K562 (cell line): ENCODE data around the gene HSDL1. TPM values are rescaled to one million over a fixed set of nuclear protein-coding genes. Genes with fewer than 3 reads are reported as not detected.

Experiments
- ATAC-seq: fragments of 200-7000 bp; cut with Tn5 transposase; 3 replicates; pipeline ENCODE4 v1.9.1; 2020; ENCODE audit warnings: moderate library complexity
- BruUV-seq: library from RNA; stranded (reverse); fragments of 400-500 nt; replicated peaks from 2 replicates; lab custom pipeline; 2021; lab: Mats Ljungman, UMichigan
- CTCF ChIA-PET: fragments of 300-600 bp; formaldehyde crosslinking; extraction: SDS; loops from one replicate; lab custom pipeline; 2021; ENCODE audit warnings: low intra/inter-chr PET ratio; lab: Yijun Ruan, JAX
- POLR2A ChIA-PET: fragments of 300-600, 350-650 bp; sonication (Branson Sonifier 250); formaldehyde crosslinking; extraction: SDS; loops from one replicate; lab custom pipeline; 2021; ENCODE audit warnings: antibody characterized with exemption, inconsistent platforms; lab: Yijun Ruan, JAX
- DNase-seq, 4 experiments: peaks; one replicate each; pipeline versions ENCODE4 v3.0.0 to v3.0.0-alpha.2; 2011 to 2018; ENCODE audit warnings: low spot score in 3 of 4, mixed read lengths in 3 of 4; ENCODE audit errors: extremely low read depth in 1 of 4
- FAIRE-seq: peaks from 2 replicates; lab custom pipeline; 2011; peaks lifted over from hg19 to GRCh38; lab: Jason Lieb, UNC
- H2AFZ ChIP-seq: 2 replicates; pipeline ENCODE4 v1.6.0; 2011; ENCODE audit warnings: low read depth, low read length, control low read depth, inconsistent platforms
- H3K27ac ChIP-seq: fragments of 200-600 bp; 3 replicates; pipeline ENCODE4 v1.8.0; 2011; ENCODE audit warnings: low read depth, mild to moderate bottlenecking, control low read depth, inconsistent platforms, low read length, moderate library complexity, mixed read lengths; ENCODE audit errors: extremely low read depth
- H3K27me3 ChIP-seq, 2 experiments: fragments of 300-600 bp in 1 of 2; 2 replicates in 1 of 2; 3 replicates in 1 of 2; pipeline versions ENCODE4 v1.6.0 to v1.8.0; 2011; ENCODE audit warnings: inconsistent platforms in 2 of 2, low read length in 2 of 2, mild to moderate bottlenecking in 1 of 2, mixed read lengths in 1 of 2, moderate library complexity in 1 of 2; ENCODE audit not compliant: control insufficient read depth in 2 of 2, insufficient read depth in 2 of 2
- H3K36me3 ChIP-seq: fragments of 300-600 bp; 3 replicates; pipeline ENCODE4 v1.8.0; 2011; ENCODE audit warnings: mild to moderate bottlenecking, low read length, inconsistent platforms; ENCODE audit not compliant: control insufficient read depth, insufficient read depth
- H3K4me1 ChIP-seq, 2 experiments: fragments of 200-600 bp in 1 of 2; replicated peaks in 1 of 2; 2 replicates in 1 of 2; 3 replicates in 1 of 2; pipeline versions ENCODE4 v1.5.1 to v1.8.0; 2011; ENCODE audit warnings: inconsistent platforms in 2 of 2, low read length in 2 of 2, mild to moderate bottlenecking in 1 of 2, mixed read lengths in 1 of 2, moderate library complexity in 1 of 2; ENCODE audit not compliant: control insufficient read depth in 2 of 2, insufficient read depth in 2 of 2
- H3K4me2 ChIP-seq: 2 replicates; pipeline ENCODE4 v1.6.1; 2011; ENCODE audit warnings: low read length, control low read depth, inconsistent platforms, mixed read lengths; ENCODE audit not compliant: insufficient read depth
- H3K4me3 ChIP-seq: fragments of 200-600 bp; sonication (generic), shearing (Covaris generic); 2 replicates; pipeline ENCODE4 v1.5.1; 2016; ENCODE audit warnings: control low read depth, inconsistent platforms
- H3K79me2 ChIP-seq: fragments of 200-600 bp; 3 replicates; pipeline ENCODE4 v1.8.0; 2011; ENCODE audit warnings: low read length, inconsistent platforms; ENCODE audit not compliant: control insufficient read depth, insufficient read depth
- H3K9ac ChIP-seq, 2 experiments: 2 replicates each; pipeline versions ENCODE4 v1.6.0 to v1.6.1; 2011; ENCODE audit warnings: low read depth in 2 of 2, low read length in 2 of 2, control low read depth in 1 of 2, inconsistent platforms in 1 of 2, mild to moderate bottlenecking in 1 of 2, mixed read lengths in 1 of 2; ENCODE audit not compliant: insufficient read depth in 1 of 2
- H3K9me1 ChIP-seq: one replicate; pipeline ENCODE4 v1.6.0; 2011; ENCODE audit warnings: inconsistent platforms, mild to moderate bottlenecking, low read length, moderate library complexity; ENCODE audit not compliant: control insufficient read depth, insufficient read depth
- H3K9me3 ChIP-seq: replicated peaks from 2 replicates; pipeline ENCODE4 v1.5.1; 2011; ENCODE audit warnings: low read depth, low read length, inconsistent platforms; ENCODE audit not compliant: control insufficient read depth, insufficient read depth
- H4K20me1 ChIP-seq: replicated peaks from 2 replicates; pipeline ENCODE4 v1.6.1; 2011; ENCODE audit warnings: low read length, inconsistent platforms, mixed read lengths; ENCODE audit not compliant: control insufficient read depth, insufficient read depth
- CAMTA2 ChIP-seq: fragments of 250-450 bp; sonication (Bioruptor Pico); conservative IDR thresholded peaks from 2 replicates; pipeline ENCODE4 v1.5.1; 2022
- E2F1 ChIP-seq: sonication (generic); formaldehyde crosslinking; IDR thresholded peaks from 2 replicates; pipeline ENCODE4 v1.8.1; 2023; ENCODE audit warnings: mild to moderate bottlenecking, missing genetic modification reagents, moderate library complexity
- HDAC1 ChIP-seq, 2 experiments: fragments of 450-650 bp; IDR thresholded peaks; 2 replicates each; pipeline ENCODE4 v1.6.1; 2016 to 2017; ENCODE audit warnings: inconsistent platforms in 1 of 2, mild to moderate bottlenecking in 1 of 2, moderate library complexity in 1 of 2
- NRF1 ChIP-seq, 2 experiments: fragments of 450-650 bp; IDR thresholded peaks in 1 of 2; conservative IDR thresholded peaks in 1 of 2; 2 replicates each; pipeline ENCODE4 v1.6.1; 2014; ENCODE audit warnings: mild to moderate bottlenecking in 2 of 2
- ZBTB2 ChIP-seq: fragments of 450-650 bp; IDR thresholded peaks from 2 replicates; pipeline ENCODE4 v1.6.1; 2016; ENCODE audit warnings: antibody characterized with exemption
- WGBS: fragments of 100-300 bp; shearing (Covaris generic); methylation state at CpG from one replicate; pipeline ENCODE4 v1.1.6; 2016; ENCODE audit warnings: low coverage, mixed read lengths; ENCODE audit not compliant: insufficient coverage; ENCODE audit errors: missing lambda C conversion rate; 5-methylcytosine and 5-hydroxymethylcytosine counted together
- in situ Hi-C: fragments of 300-500 bp; cut with MboI; formaldehyde crosslinking; loops from 4 replicates; pipeline ENCODE4 v1.15.0; 2018; ENCODE audit warnings: inconsistent platforms, mixed read lengths
- intact Hi-C: fragments of 100-400 bp; cut with micrococcal nuclease; formaldehyde crosslinking; loops from 2 replicates; pipeline ENCODE4 v1.14.2; 2022
- polyA plus RNA-seq, 8 experiments: library from polyadenylated mRNA; depleted of rRNA in 4 of 8; stranded (reverse) in 5 of 8; unstranded in 3 of 8; fragments of >200 nt; fragmentation: Nextera tagmentation in 2 of 8; fragmentation: Illumina TruSeq in 1 of 8; extraction: Ambion mirVana in 2 of 8; extraction: Trizol in 1 of 8; gene quantifications; 2 replicates each; pipeline versions ENCODE4 v1.2.1 to v1.2.3, GENCODE V29; 2011 to 2014; ENCODE audit warnings: inconsistent platforms in 1 of 8, missing spikeins in 1 of 8
- total RNA-seq, 7 experiments: library from RNA; depleted of rRNA in 6 of 7; stranded (reverse); fragments of >200 nt in 6 of 7; fragmentation: Illumina TruSeq in 2 of 7; extraction: Trizol in 2 of 7; gene quantifications; 2 replicates each; pipeline versions ENCODE4 v1.2.1 to v1.2.3, GENCODE V29; 2011 to 2021; ENCODE audit warnings: low replicate concordance in 1 of 7
- TF ChIP-seq, protein P1 (sequence below): sonication (generic); formaldehyde crosslinking; IDR thresholded peaks from 2 replicates; pipeline ENCODE4 v1.8.0; 2022; ENCODE audit warnings: mild to moderate bottlenecking, missing genetic modification reagents
- TF ChIP-seq, protein P2 (sequence below): sonication (generic); formaldehyde crosslinking; IDR thresholded peaks from 2 replicates; pipeline ENCODE4 v1.8.0; 2023; ENCODE audit warnings: mild to moderate bottlenecking, missing genetic modification reagents

HSDL1 gene
- total and polyA plus RNA-seq, 9 of the 15 experiments (the other 6 are each of a cell fraction or from before 2014, with no cell fraction given): 14.8 to 41.2 (median 27.7) TPM

DNA sequence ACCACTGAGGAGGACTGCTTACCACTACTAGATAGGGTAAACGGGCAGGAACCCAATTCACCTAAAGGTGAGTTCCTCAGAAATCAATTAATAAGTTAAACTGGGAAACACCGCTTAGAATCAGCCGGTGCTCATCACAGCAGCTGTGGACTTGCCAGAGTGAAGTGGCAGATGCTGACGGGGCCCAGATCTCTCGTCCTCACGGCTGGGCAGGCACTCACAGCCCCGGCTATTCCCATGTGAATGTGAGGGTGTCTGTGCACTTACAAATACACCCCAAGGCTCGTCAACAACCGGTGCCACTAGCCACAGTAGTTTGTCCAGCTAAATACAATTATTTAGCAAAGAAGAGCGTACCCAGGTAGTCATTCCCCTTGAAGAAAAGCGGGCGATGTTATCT is 58.0 kb downstream of the HSDL1 start:
- Histone ChIP-seq H3K4me2 (no peak overlapping the region), H3K4me1 (peaks cover 0 to 3% of the 10 kb centered on the region in 2 experiments; a peak in 2 of 5 replicates), H3K79me2 (no peaks in the 10 kb centered on the region), H3K27me3 (no peaks in the 10 kb centered on the region), H4K20me1 (no peaks in the 10 kb centered on the region), H3K9me1 (no peaks in the 10 kb centered on the region), H2AFZ (no peak overlapping the region), H3K9ac (no peak overlapping the region), H3K27ac (no peak overlapping the region), H3K4me3 (no peak overlapping the region), H3K9me3 (no peaks in the 10 kb centered on the region), H3K36me3 (peaks cover 90% of the 10 kb centered on the region)
- 77% methylated on average over 12 of the region's 12 CpGs for WGBS
- in situ Hi-C loops: no loop called here
- no peak for FAIRE-seq
- CTCF ChIA-PET: no interaction called here
- BruUV-seq: no TSS peak
- intact Hi-C loops: loop anchor here (10.0 kb wide), 1 partner anchor 398 kb away; no protein-coding TSS in a partner anchor
- DNase-seq: no peak
- POLR2A ChIA-PET: interaction anchor here (0.6 to 2.0 kb wide), 5 partner anchors 10 to 99 kb away, joined by 3 to 4 read pairs (median 4); partner anchors contain the start of gene MBTPS1
- no peak for ATAC-seq
- TF ChIP-seq E2F1 (CRISPR knock-in tag) (no peak), ZBTB2 (no peak), NRF1 (conservative IDR thresholded peaks at IDR 0.05 in 1 of 2, IDR thresholded peaks at IDR 0.05 in 1 of 2) (no peak), CAMTA2 (no peak), HDAC1 (IDR thresholded peaks at IDR 0.05) (no peak)
- TF ChIP-seq, protein P1, sequence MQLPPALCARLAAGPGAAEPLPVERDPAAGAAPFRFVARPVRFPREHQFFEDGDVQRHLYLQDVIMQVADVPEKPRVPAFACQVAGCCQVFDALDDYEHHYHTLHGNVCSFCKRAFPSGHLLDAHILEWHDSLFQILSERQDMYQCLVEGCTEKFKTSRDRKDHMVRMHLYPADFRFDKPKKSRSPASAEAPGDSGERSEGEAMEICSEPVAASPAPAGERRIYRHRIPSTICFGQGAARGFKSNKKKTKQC (CRISPR knock-in tag): no peak
- TF ChIP-seq, protein P2, sequence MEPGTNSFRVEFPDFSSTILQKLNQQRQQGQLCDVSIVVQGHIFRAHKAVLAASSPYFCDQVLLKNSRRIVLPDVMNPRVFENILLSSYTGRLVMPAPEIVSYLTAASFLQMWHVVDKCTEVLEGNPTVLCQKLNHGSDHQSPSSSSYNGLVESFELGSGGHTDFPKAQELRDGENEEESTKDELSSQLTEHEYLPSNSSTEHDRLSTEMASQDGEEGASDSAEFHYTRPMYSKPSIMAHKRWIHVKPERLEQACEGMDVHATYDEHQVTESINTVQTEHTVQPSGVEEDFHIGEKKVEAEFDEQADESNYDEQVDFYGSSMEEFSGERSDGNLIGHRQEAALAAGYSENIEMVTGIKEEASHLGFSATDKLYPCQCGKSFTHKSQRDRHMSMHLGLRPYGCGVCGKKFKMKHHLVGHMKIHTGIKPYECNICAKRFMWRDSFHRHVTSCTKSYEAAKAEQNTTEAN (CRISPR knock-in tag): no peak
